Activated CD8-positive, alpha-beta memory T cell treated with anti-CD3 and anti-CD28 coated beads, Interleukin-2, amount 50 U/mL, for 1 hour (primary cell): ENCODE measurements around the gene TMEM238L.
"Not testable (repeated sequence)": the region's sequence is repeated elsewhere in the genome, so short reads cannot be mapped to it uniquely, and the experiment has no call there.

Source experiments
- DNase-seq: peaks from one replicate; pipeline ENCODE4 v3.0.0-alpha.2; 2020; ENCODE audit errors: extremely low read depth

Gene TMEM238L, protein sequence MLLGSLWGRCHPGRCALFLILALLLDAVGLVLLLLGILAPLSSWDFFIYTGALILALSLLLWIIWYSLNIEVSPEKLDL

DNA sequence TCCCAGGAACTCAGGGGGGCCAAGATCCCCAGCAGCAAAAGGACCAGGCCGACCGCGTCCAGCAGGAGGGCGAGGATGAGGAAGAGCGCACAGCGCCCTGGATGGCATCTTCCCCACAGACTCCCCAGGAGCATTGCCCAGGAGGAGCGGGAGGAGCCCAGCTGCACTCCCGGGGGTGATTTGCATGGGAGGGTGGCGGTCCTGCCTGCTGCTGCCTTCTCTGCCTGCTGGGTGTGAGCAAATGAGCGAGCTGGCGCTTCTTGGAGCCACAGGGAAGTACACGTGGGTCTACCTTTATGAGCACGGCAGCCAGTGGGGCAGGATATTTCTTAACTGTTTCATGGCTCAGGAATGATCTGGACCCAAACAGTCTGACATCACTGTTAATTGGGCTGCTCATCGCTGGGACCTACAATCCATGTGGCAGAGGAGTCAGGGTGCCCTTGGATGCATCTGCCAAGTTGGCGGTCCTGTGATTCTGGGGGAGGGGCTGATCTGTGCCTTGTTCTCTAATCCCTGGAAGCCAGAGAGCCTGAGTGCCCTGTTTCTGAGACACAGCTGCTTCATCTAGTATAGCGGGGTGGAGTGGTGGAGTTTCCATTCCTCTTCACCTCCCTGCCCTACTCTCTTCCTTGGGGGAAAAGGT, at the start of gene TMEM238L:
TMEM238L (minus strand) TSS at position 270 of the 646 bp plus-strand sequence; CDS start at position 134, 136 bp downstream.
- no peak for DNase-seq

DNA sequence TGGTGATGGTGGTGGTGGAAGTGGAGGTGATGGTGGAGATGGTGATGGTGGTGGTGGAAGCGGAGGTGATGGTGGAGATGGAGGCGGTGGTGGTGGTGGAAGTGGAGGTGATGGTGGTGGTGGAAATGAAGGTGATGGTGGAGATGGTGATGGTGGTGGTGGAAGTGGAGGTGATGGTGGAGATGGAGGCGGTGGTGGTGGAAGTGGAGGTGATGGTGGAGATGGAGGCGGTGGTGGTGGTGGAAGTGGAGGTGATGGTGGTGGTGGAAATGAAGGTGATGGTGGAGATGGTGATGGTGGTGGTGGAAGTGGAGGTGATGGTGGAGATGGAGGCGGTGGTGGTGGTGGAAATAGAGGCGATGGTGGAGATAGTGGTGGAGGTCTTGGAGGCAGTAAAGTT, 42.7 kb upstream of the TMEM238L start:
- not testable (repeated sequence) for DNase-seq

- no peak for DNase-seq
These were observed 41.5 kb upstream of the TMEM238L start for GRCh38 chr17:10845388-10845751.

DNA sequence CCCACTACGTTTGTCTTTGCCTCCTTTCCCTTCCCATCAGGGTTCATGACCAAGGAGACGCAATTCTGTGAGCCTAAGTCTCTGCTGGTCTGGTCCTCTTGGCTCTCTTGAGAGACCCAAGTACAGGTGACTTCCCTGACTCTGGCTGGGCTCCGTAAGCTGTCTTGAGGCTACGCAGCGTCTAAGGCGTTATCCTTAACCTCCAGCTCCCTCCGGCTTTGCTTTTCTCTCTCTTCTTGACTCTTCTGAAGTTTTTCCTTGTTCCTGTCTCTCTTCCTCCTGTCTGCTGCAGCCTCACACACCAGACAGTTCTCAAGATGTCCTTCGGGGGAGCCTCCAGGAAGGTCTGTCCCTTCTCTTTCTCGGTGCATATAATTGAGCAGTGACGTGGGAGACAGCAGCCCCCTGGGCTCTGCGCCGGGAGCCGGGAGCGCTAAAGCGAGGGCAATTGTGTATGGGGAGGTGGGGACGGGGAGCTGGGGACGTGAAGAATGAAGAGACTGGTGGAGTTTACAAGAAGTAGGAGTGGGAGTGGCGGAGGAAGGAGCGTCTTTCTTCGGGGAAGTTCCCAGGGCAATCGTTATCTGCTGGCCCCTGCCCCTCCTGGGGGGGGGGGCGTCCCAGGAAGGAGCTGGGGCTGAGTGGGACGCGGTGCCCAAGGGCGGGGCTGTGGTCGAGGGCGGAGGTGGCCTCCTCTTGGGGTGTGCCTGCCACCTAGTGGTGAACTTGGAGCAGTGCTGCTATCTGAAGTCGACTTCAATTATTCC, 40.9 kb upstream of the TMEM238L start:
- peak; percentile 36 for DNase-seq

DNA sequence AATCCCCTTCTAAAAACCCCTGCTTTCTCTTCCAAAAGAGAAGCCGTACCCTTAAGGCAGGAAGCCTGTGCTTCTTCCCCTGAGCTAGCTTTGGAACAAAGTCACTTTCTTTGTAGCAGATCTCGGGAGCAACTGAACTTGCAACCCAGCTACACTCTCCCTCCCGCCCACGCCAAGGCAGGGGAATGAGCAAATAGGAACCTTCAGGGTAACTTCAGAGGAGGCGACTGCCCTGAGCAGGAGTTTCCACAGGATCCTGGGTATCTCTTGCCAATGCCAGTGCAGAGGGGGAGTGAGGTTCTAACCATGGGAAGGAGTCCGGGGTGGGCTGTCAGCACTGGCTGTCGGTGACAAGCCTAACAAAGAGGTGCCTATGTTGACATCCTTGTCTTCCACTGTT, 39.9 kb upstream of the TMEM238L start:
- DNase-seq, result no peak

DNA sequence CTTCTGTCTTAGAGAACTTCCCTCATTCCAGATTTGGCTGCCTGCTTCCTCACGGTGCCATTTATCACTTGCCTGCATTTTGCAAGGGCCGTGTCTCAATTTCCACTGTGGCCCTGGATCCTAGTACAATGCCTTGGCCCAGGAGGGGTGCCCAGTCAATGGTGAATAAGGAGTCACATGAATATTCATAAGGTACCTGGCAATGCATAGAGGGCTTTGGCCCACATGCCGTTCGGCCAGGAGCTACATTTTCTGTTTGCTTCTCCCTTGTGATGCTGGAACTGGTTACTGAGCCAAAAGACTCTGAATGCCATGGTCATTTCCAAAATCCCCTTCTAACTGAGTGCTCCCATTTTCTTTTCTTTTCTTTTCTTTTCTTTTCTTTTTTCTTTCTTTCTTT, 38.8 kb upstream of the TMEM238L start:
- DNase-seq, result no peak

DNA sequence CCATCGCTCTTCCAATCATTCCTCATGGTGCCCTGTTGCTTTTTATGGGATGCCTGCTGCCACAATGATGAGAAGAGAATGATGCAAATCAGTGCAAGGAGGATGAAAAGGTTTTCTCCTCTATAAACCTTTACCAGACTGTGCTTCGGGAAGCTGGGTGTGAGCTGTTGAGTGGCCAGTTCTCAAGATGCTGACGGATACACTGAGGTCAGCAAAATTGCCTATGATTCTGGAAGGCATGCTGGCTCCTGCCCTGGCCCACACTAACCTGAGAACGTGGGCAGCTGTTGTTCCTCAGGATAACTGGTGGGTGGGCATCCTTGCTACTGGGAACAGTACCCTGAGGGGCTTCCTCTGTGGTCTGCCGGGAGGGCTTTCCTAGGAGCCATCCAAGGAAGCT, 34.8 kb upstream of the TMEM238L start:
- DNase-seq, result no peak

DNA sequence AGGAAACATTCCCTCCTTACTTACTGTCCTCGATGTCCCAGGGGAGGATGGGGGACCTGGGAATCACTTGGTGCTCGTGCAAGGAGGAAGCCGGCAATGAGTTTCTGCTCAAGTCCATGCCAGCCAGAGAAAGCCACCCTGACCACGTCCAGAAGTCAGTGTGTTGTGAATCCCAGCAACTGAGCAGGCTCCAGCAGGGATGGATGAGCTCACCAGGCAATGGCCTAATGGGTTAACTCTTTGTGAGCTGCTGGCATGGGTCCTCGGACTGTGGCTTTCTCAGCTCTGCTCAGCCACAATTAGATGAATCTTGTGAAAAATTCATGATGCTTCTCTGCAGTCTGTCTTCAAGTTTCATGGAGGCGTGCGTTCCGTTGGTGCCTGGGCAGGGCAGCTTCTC, 34.0 kb upstream of the TMEM238L start, which contains the start of gene PIRT:
PIRT (minus strand) TSS at position 167 of the 400 bp plus-strand sequence. CDS start 12,442 bp downstream, outside the sequence.
- no peak for DNase-seq

DNA sequence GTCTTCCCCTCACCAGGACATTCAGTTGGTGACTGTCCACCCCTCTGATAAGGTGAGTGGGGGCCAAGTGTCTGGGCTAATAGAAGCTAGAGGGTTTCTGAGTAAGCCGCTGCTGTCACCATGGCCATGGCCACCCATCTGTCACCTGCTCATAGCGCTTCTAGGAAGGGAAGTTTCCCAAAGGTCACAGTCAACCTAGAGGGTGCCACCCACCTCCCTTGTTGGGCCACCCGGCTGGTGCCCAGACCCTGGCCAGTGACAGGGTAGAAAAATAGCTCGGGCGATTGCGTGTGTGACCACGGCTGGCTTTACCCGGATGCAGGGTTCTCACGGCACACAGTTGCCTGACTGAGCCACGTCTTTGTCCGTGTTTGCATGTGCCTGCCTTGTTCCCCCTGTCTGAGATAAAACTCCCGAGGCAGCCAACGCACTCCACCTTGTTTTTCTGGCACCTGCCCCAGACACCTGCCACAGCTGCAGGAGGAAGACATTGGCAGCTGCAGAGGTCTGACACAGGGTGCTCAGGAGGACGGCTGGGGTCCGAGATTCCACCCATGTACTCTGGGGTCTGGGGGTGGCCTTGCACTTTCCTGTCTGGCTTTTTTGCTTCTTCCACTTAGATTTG, 33.2 kb upstream of the TMEM238L start:
- DNase-seq, result no peak

GRCh38 chr17:10836145-10836544, 32.2 kb upstream of the TMEM238L start:
- DNase-seq, result no peak

- no peak for DNase-seq
These were observed 27.8 kb upstream of the TMEM238L start for GRCh38 chr17:10831696-10832095.

GRCh38 chr17:10827898-10828552, 24.1 kb upstream of the TMEM238L start:
- no peak for DNase-seq

DNA sequence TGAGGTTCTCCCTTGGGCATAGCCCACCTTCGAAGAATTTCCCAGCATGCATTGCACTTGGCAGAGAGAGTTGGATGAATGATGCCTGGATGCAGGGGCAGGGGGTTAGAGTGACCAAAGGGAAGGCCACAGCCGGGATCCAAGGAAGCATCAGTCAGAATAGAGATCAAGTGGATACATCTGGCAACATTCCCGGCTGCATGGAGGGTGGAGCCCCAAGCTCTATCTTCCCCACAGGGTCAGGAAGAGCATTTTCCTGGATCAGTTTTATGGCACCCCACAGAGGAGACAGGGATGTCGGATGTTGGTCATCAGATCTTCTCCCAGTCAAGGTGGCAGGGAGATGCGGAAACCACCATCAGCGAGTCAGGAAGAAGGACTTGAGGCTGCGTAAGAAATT, 21.0 kb upstream of the TMEM238L start:
- DNase-seq, result no peak

GRCh38 chr17:10821770-10822169, 17.9 kb upstream of the TMEM238L start:
- no peak for DNase-seq

DNA sequence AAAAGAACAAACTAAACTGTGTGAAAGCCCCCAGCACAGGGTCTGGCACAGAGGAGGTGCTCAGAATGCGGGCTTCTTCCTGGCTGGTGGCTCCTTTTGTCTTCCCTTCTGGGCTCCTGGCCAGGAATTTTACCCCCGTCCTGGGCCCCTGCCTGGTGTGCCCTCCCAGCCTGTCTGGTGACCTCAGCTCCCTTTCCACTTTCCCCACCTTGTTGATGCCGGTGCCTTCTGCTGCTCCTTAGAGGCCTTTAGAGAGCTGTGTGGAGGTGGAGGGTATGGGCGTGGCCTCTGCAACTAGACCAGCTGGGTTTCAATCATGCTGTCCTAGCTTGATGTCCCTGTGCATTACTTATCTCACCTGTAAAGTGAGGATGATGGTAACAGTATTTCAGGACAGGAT, 17.2 kb upstream of the TMEM238L start:
- no peak for DNase-seq

DNA sequence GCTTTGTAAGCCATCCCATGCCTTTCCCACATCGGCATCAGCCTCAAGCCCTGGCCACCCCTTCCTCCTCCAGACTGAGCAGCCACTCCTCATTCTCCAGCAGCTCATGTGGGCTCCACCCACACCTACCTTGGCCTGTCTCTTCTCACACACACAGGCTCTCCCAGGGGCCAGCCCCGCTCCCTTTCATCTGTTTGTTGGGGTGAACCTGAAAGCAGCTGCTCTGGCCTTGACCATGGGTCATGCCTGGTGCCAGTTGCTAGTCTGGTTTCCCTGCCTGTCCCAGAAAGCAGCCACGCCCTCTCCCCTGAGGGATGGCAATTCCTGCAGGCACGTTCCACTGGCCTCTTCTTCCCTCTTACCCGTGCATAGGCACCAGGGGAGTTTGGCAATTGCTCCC, 11.4 kb upstream of the TMEM238L start:
- no peak for DNase-seq

GRCh38 chr17:10814075-10814474, 10.2 kb upstream of the TMEM238L start:
- no peak for DNase-seq

- no peak for DNase-seq
These were observed 8.8 kb upstream of the TMEM238L start for GRCh38 chr17:10812674-10813073.

DNA sequence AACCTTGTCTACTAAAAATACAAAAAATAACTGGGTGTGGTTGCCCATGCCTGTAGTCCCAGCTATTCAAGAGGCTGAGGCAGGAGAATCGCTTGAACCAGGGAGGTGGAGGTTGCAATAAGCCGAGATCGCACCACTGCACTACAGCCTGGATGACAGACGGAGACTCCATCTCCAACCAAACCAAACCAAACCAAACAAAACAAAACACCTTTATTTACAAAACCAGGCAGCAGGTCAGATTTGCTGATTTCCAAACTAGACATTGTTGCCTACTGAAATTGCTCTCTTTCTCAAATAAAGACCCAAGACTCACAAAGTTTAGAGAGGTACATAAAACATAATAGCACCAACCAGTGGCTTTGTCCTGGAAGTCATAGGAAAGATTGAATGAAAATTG, 5.7 kb upstream of the TMEM238L start:
- DNase-seq, result no peak

- DNase-seq, result no peak
These were observed 3.8 kb upstream of the TMEM238L start for GRCh38 chr17:10807704-10808128.

GRCh38 chr17:10806545-10807262, 2.8 kb upstream of the TMEM238L start:
- no peak for DNase-seq

DNA sequence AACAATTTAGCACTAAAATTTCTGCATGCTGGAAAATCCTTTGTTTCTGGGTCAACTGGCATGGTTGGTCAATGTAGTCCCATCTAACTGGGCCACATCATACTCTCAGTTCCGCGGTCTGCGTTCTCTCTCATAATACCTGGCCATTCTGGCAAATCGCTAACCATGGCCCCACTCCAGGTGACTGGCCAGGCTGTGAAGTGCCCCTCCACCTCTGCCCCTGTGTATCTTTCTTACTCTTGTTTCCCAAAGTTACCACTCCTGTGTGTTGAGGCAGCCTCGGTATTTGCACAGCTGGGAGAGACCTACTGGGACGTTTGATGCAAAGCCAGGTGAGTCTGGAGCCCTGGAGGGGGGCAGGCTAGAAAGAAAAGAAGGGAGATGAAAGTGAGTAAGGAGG, 2.0 kb upstream of the TMEM238L start:
- no peak for DNase-seq
